NCI-H774 (cell line): ENCODE results near the gene SCAND1.
"Not testable (repeated sequence)": the region's sequence is repeated elsewhere in the genome, so short reads cannot be mapped to it uniquely, and the experiment has no call there.

ENCODE experiments used
- DNase-seq: peaks from one replicate; lab custom pipeline; 2025; lab: John Stamatoyannopoulos, UW

Gene SCAND1

DNA sequence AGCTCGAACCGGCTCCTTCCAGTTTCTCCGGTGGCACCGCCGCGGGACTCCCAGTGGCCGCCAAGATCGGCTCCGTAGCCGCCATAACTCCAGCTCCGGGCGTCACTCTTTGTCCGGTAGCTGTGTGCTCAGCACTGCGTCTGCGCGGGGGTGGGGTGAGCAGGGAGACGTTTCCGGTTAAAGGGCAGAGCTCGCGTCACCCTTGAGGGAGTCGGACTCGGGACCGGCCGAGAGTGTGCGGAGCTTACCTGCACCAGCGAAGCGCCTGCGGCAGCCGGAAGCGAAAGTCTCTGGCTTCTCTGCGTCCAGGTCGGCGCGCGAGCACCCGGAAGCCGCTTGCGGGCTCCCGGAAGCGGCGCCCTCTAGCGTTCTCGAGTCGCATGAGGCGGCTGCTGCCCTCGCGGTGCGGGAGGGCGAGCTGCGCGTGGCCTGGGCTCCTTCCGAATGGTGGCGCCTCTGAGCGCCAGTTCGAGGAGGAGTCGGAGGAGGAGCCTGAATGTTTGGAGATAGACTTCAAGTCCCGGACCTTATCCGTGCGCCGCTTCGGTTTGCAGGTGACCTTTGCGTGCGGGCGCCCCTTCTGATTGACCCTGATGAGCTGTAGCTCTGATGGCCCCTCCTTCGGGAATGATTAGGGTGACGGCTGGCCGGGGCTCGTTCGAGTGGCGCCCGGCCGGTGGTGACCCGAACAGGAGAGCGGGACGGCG is at the start of gene SCAND1:
Gene SCAND1, minus strand, starts transcription at position 303 of the 707 bp plus-strand sequence. Its CDS starts 218 bp downstream, at position 85.
- DNase-seq = peak; percentile 96

DNA sequence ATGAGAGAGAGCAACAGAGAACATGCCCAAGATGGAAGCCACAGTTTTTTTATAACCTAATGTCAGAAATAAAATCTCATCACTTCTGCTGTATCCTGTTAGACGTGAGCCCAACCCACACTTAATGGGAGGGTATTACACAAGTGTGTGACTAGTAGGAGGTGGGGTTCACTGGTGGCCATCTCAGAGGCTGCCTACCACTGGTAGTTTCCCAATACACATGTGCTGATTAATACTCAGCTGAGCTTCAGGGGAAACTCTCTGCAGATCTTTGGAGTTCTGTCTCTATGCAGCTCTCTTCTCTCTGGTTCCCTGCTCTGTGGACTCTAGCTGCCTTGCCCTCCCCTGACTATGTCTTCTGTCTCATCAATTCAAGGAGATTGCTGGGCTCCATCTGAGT is 49.7 kb upstream of the SCAND1 start:
- DNase-seq = no peak

DNA sequence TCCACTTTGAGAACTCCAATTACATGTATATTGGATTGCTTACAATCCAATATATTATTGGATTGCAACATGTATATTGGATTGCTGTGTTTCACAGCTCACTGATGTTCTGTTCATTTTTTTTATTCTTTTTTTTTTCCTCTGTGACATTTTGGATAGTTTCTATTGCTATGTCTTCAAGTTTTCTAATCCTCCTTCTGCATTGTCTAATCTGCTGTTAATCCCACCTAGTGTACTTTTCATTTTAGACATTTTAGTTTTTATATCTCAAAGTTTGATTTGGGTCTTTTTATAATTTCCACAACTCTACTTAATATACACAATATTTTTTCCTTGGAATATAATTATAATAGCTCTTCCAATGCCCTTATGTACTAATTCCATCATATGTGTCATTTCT is 48.6 kb upstream of the SCAND1 start:
- DNase-seq = no peak

DNA sequence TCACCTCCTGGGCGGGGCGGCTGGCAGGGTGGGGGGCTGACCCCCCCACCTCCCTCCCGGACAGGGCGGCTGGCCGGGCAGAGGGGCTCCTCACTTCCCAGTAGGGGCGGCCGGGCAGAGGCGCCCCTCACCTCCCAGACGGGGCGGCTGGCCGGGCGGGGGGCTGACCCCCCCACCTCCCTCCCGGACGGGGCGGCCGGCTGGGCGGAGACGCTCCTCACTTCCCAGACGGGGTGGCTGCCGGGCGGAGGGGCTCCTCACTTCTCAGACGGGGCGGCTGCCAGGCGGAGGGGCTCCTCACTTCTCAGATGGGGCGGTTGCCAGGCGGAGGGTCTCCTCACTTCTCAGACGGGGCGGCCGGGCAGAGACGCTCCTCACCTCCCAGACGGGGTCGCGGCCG is 47.0 kb upstream of the SCAND1 start:
- not testable (repeated sequence) for DNase-seq

DNA sequence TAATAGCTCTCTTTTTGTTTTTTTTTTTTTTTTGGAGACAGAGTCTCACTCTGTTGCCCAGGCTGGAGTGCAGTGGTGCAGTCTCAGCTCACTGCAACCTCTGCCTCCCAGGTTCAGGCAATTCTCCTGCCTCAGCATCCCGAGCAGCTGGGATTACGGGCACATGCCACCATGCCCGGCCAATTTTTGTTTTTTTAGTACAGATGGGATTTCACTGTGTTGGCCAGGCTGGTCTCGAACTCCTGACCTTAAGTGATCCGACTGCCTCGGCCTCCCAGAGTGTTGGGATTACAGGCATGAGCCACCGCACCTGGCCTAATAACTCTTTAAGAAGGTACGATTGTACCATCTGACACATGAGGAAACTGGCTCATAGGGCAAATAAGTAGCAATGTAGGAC is 42.2 kb upstream of the SCAND1 start:
- not testable (repeated sequence) for DNase-seq

DNA sequence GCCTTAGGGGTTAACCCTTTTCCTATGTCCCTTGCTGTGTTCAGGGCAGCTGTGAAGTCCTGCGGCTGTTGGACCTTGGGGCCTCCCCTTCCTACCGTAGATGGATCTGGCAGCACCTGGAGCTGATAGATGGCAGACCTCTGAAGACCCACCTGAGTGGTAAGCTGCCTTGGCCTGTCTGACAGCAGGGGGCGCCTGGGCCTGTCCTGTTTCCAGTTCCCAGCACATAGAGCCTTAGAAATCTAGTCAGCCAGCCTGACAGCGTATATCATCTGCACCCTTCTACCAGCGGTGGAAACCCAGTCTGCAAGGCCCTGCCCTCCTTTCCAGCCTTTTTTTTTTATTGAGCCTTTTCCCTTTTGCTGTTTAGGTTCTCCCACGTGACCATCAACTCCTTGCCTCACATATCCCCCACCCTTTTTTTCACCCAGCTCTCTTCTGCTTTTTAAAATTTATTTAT is 40.7 kb upstream of the SCAND1 start:
- peak; percentile 66 for DNase-seq

DNA sequence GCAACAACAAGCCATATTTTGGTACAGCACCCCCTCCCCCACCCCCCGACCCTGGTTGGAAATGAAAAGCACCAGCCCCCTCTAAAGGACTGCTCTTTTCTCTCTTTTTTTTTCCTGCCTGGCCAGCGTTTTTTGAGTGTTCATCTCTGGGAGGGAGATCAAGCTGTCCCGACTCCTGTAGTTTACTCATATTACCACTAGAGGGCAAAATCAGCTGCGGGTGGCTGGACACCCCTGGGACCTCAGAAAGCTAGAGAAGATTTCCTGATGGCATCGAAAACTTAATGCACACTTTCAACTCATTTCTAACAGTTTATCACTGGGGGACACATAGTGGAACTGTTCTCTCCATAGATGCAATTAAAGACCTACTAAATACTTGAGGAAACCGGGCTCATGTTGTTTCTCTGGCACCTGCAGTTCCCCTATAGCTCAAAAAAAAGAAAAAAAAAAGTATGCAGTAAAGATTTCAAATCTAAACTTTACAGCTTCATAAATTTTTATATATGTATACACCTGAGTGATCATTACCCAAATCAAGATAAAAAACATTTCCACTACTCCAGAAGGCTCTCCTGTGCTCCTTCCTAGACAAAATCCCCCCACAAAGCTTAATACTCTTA is 38.5 kb upstream of the SCAND1 start:
- DNase-seq = peak; percentile 43

DNA sequence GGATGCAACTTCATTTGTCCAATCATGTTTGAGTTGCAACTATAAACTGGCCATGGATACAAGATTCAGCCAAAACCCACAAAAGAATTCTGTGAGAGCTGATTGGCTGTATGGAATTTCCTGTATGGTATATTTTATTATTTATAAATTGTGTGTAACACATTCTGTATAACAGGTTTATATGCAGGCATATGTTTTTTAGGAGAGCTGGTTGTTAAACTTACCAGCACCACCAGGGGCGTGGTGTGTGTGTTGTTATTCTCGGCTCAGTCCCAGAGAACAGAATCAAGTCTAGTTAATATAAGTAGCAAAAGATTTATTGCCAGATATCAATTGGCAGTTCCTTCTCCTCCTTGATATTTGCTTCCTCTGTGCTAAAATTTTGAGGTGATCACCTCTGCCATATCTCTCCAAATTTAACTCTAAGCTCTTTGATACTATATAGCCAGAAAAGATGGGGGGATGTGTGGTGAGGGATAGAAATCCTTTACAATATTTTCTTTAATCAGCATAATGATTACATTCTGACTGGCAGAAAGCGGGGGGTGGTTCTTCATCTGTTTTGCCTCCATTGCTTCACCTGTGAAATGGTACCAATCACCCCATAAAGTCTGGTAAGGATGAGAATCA is 37.0 kb upstream of the SCAND1 start:
- DNase-seq = no peak

DNA sequence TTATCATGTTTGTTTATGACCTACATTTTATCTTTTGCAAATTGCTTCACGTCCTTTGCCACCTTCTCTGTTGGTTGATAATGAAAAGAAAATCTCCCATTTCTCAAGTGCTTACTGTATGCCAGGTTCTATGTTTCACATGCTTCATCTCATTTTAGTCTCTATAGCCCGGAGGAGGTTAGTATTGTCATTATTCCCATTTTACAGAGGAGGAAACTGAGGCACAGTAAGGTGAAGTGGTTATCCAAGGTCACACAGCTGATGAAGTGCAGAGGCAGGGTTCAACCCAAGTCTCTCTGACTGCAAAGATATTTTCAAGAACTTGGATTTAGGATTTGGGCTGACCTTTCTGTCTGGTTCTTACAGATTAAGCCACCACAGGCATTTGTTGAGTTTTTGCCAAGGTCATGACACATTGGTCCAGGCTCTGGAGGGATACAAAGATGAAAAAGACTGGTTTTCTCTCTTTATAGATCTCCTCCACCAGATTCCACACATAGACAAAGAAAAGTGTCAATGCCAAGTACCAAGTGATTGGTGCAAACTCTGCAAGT is 34.7 kb upstream of the SCAND1 start:
- DNase-seq = no peak

DNA sequence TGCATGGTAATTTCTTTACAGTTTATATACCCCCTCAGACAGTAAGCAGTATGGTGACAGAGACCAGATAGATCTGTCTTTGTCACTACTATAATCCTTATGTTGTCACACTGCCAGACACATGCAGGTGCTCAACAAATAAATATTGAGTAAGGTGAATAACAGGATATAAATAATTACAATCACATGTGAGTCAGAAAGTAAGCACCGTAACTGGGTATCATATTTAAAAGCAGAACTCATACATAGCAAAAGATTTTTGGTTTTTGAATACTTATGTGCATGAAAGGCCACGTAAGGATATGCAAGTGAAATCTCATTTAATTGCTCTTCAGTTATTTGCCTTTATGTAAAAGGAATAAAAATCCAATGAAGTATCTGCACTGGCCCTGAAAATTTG is 31.5 kb upstream of the SCAND1 start:
- peak; percentile 16 for DNase-seq

DNA sequence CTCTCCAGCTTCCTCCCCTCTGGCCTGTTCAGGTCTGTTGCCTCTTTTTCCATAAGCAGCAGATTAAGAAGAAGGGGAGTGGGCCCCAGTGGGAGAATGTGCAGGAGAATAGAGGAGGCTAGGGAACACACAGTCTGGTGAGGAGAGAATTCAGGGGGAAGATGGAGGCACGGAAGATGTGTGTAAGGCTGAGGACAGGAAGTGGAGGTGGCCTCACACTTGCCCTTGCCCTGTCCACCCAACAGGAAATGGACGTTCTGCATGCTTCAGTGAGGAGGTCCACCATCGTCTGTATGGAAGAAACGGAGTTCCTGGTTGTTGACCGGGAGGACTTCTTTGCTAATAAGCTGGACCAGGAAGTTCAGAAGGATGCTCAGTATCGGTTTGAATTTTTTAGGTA is 30.1 kb upstream of the SCAND1 start:
- DNase-seq = no peak

DNA sequence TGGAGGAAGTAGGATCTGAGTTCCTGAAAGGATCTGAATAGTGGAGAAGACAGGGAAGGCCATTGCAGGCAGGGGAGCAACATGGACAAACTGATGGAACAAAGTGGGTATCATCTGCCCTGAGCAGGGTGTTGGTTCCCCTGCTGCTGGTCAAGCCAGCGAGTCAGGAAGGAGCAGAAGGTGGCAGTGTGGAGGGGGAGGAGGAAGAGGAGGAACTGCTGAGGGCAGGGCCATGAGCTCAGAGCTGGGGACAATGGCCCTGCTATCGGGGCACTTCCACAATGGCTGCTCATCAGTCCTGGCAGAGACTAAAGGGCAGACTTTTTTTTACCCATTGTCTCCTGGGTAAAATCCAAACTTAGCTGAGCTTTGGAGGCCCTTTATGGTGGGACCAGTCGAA is 27.7 kb upstream of the SCAND1 start:
- DNase-seq = no peak

DNA sequence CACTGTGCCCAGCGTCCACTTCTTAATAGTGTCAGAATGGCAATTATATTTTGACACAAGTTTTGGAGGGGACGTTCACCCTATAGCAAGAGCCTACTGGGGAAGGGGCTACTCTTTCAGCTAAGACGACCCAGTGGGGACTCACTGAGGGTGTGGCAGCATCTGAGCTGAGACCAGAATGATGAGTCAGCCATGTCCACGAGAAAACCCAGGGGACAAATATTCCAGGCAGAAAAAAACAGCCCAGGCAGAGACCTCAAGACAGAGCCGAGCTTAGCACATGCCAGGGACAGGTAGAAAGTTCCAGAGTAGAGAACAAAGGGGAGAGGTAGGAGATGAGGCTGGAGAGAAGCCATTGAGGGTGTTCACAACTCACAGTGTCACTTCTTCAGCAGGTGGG is 25.2 kb upstream of the SCAND1 start:
- no peak for DNase-seq

DNA sequence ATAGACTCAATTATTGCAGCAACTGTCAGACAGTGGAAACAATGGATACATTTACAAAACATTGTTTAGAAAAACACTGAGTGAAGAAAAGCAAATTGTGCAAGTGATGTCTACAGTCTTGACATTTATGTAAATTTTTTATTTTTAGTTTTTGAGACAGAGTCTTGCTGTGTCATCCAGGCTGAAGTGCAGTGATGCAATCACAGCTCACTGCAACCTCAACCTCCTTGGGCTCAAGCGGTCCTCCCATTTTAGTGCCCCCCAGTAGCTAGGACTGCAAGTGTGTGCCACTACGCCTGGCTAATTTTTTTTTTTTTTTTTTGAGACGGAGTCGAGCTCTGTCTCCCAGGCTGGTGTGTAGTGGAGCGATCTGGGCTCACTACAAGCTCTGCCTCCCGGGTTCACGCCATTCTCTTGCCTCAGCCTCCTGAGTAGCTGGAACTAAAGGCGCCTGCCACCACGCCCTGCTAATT is 23.8 kb upstream of the SCAND1 start:
- DNase-seq = no peak

DNA sequence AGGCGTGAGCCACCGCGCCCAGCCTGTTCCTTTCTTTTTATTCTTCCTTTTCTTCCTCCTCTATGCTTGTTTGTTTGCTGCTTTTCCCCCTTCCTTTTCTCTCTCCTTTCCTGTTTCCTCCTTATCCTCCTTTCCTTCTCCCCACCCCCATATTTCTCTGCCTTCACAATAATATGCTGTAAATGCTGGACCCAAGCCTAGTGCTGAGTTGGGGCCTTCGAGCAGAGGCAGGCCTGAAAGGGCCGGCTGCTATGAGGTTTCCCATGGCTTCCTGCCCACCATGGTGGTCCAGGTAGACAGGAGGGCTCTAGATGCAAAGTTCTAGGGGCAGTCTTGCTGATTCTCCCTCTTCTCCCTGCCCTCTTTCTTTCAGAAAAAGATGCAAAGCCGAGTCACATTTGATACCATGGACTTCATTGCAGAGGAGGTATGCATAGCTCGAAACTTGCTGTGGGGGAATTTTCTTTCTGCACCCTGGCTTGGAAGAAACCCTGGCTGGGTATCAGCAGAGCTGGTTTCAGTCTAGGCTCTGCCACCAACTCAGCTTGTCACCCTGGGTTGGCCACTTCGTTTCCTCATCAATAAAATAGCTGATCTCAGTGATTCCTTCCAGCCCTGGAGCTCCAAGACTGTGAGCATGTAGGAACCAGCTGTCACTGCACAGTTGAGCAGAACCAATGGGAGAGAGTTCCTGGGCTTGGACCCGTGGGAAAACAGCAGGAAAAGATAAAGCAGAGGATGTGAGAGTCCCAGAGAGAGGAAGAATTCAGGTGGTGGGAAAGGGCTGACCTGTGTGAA is 21.5 kb upstream of the SCAND1 start:
- DNase-seq = no peak

DNA sequence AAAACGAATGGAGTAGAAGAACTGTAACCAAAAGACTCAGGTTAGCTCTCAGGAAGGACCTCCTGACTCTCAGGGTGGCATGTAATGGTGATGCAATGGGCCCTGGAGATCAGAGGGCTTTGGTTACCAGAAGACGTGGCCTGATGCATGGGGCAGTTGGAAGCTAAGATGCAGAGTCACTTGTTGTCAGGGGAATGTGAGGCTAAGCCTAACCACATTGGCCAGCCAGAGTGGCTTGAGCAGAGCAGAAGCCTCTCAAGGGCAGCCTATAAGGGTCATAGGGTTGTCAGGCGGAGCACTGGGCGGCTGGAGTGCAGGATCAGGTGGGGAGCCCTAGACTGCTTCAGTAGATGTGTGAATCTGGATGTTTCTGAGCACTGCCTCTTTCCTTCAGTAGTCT is 20.0 kb upstream of the SCAND1 start:
- DNase-seq = no peak

DNA sequence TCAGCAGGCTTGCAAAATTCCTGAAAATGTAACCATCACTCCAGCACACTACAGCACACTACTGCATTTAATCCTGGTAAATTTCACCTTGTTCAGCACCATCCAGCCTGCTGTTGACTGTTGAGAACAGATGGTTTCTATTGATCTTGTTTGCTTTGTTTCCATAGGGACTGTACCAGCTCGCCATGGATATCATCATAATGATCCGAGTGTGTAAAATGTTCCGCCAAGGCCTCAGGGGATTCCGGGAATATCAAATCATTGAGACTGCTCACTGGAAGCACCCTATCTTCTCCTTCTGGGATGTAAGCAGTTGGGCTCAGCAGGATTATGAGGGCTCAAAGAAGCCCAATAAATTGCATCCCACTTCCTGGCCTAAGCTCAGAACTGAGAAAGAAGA is 18.2 kb upstream of the SCAND1 start:
- no peak for DNase-seq

DNA sequence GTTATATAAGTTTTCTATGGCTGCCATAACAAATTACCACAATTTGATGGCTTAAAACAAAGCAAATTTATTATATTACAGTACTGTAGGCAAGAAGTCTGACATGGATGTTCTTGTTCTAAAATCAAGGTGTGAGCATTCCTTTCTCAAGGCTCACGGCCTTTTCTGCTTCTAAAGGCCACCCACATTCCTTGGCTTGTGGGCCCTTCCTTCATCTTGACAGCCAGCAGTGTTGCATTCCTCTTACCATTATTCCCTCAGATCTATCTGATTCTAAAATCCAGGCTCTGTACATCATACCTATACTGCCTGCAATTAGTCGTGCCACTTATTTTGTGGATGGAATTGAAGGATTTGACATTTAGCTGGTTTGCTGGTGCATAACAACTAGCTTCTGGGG is 17.7 kb upstream of the SCAND1 start:
- DNase-seq = no peak

DNA sequence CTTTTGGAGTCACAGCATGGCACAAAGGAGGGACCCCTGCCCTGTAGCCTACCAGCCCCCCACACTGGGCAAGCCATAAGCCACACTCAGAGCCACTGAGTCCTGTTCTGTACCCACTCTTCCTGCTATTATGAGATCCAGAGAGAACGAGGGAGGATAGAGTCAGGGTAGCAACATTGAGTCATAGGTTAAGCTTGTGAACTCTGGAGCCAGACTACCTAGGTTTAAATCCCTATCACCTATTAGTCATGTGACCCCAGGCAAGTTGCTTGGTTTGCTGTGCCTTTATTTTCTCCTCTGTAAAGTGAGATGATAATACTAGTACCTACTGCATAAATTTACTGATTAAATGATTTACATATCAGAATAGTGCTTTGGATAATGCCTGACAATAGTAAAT is 14.6 kb upstream of the SCAND1 start:
- no peak for DNase-seq

DNA sequence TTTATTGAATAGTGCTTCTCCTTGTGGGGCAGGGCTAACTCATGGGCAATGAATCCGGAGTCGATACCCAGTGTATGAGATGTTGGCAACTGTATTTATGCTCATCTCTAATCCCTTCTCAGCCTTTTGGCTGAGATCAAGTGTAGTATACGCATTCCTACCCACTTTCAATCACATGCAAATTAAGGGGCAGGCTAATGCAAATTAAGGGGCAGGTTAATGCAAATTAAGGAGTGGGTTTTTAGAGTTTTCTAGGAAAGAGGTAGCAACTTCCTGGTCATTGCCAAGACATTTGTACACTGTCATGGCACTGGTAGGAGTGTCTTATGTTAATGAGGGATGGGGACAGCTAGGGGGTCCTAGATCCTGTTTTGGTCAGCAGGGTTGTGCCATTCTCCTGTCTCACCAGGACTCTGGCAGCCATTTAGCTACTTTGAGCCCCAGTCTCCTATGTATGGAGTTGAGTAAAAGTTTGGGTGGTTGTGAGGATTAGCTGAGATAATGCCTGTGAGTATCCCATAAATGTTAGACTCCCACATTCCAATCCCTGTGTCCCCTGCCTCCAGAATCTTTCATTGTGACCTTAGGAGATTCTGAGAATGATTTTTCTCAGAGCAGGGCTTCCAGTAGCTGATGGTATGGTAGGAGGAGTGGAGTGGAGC is 13.8 kb upstream of the SCAND1 start, which contains the start of gene CNBD2:
Gene CNBD2, plus strand, starts transcription at position 612 of the 662 bp plus-strand sequence. CDS start 173 bp downstream, outside the sequence.
- DNase-seq = no peak

DNA sequence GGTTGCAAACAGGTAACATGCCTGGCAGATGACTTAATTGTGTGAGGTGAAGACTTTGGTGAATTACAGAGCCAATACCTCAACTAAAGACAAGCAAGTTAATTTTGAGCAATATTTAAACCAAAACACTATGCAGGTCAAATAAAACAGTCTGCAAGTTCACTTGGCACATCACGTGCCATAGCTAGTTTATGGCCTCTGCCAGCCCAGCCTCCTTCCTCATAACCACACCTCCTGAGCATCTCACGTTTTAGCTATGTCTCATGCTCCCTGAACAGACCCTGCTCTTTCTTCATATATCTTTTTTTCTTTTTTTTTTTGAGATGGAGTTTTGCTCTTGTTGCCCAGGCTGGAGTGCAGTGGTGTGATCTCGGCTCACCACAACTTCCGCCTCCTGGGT is 9.6 kb upstream of the SCAND1 start:
- no peak for DNase-seq
